ENCODE results near the gene ACVRL1. TPM values are rescaled to one million over a fixed set of nuclear protein-coding genes. Genes with fewer than 3 reads are reported as not detected.

ACVRL1 gene
- total RNA-seq, 4 donors from 2014 or later, result 2.0 to 71.3 (median 14.5) TPM

GRCh38 chr12:51942501-51943000 is 35.2 kb downstream of the ACVRL1 start:
- 60 to 79% methylated on average over 4 to 6 of the region's 6 CpGs for WGBS, 2 donors
- no peak overlapping the region for H3K4me3 ChIP-seq
- no peaks in the 10 kb centered on the region for H3K36me3 ChIP-seq
- H3K9me3 ChIP-seq, result peaks cover 0 to 10% (median 10%) of the 10 kb centered on the region in 3 donors
- H3K4me1 ChIP-seq, result peaks cover 18 to 57% (median 18%) of the 10 kb centered on the region in 3 donors
- intact Hi-C loops (cut with DNase I), result no loop called here
- peak overlapping the region; percentile 25 to 89 (median 76) for H3K27ac ChIP-seq
- H3K27me3 ChIP-seq, result no peaks in the 10 kb centered on the region
- TF ChIP-seq CTCF (IDR thresholded peaks at IDR 0.05), result no peak
- TF ChIP-seq POLR2A (IDR thresholded peaks at IDR 0.05), result no peak
- no peak for DNase-seq

- Histone ChIP-seq H3K4me3 (no peak overlapping the region), H3K9me3 (peaks cover 0 to 10% (median 10%) of the 10 kb centered on the region in 3 donors), H3K4me1 (peaks cover 13 to 50% (median 18%) of the 10 kb centered on the region in 3 donors), H3K27me3 (no peaks in the 10 kb centered on the region), H3K36me3 (no peaks in the 10 kb centered on the region), H3K27ac (no peak overlapping the region)
- intact Hi-C loops (cut with DNase I), result no loop called here
- WGBS, 2 donors, result 100% methylated on average over 2 of the region's 2 CpGs; no CpG with 5 or more reads in 1 of the 2 donors
- TF ChIP-seq POLR2A (IDR thresholded peaks at IDR 0.05), result no peak
- no peak for TF ChIP-seq CTCF (IDR thresholded peaks at IDR 0.05)
- DNase-seq, result no peak
Measured at GRCh38 chr12:51943346-51943745, 36.0 kb downstream of the ACVRL1 start.

GRCh38 chr12:51944608-51945233 is 37.4 kb downstream of the ACVRL1 start:
- H3K36me3 ChIP-seq, result no peaks in the 10 kb centered on the region
- no peak overlapping the region for H3K4me3 ChIP-seq
- DNase-seq, result no peak
- H3K27ac ChIP-seq, result no peak overlapping the region
- H3K9me3 ChIP-seq, result peaks cover 0 to 10% (median 10%) of the 10 kb centered on the region in 3 donors
- 75 to 84% methylated on average over 1 of the region's 1 CpG for WGBS, 2 donors
- TF ChIP-seq POLR2A (IDR thresholded peaks at IDR 0.05), result no peak
- no peak for TF ChIP-seq CTCF (IDR thresholded peaks at IDR 0.05)
- peaks cover 10 to 36% (median 18%) of the 10 kb centered on the region in 3 donors for H3K4me1 ChIP-seq
- intact Hi-C loops (cut with DNase I), result no loop called here
- no peaks in the 10 kb centered on the region for H3K27me3 ChIP-seq

GRCh38 chr12:51947246-51947996 is 40.1 kb downstream of the ACVRL1 start:
- intact Hi-C loops (cut with DNase I), result no loop called here
- Histone ChIP-seq H3K4me1 (peaks cover 1 to 19% (median 3%) of the 10 kb centered on the region in 3 donors), H3K36me3 (no peaks in the 10 kb centered on the region), H3K27ac (no peak overlapping the region), H3K4me3 (no peak overlapping the region), H3K9me3 (peaks cover 0 to 10% (median 10%) of the 10 kb centered on the region in 3 donors), H3K27me3 (no peaks in the 10 kb centered on the region)
- 87 to 92% methylated on average over 8 of the region's 8 CpGs for WGBS, 2 donors
- DNase-seq, result no peak
- TF ChIP-seq CTCF (IDR thresholded peaks at IDR 0.05) (no peak), POLR2A (IDR thresholded peaks at IDR 0.05) (no peak)

- no peak for DNase-seq
Measured at GRCh38 chr12:51948066-51948465, 40.8 kb downstream of the ACVRL1 start.

More at GRCh38 chr12:51948066-51948465, 40.8 kb downstream of the ACVRL1 start:
- H3K36me3 ChIP-seq, result no peaks in the 10 kb centered on the region
- TF ChIP-seq CTCF (IDR thresholded peaks at IDR 0.05), result no peak
- TF ChIP-seq POLR2A (IDR thresholded peaks at IDR 0.05), result no peak
- WGBS, 2 donors, result 95% methylated on average over 4 to 6 of the region's 6 CpGs
- H3K4me1 ChIP-seq, result peaks cover 0 to 19% (median 7%) of the 10 kb centered on the region in 3 donors
- H3K9me3 ChIP-seq, result peaks cover 0 to 10% (median 10%) of the 10 kb centered on the region in 3 donors
- H3K4me3 ChIP-seq, result no peak overlapping the region
- intact Hi-C loops (cut with DNase I), result no loop called here
- no peak overlapping the region for H3K27ac ChIP-seq
- no peaks in the 10 kb centered on the region for H3K27me3 ChIP-seq
